HCT116 (cell line): ENCODE results near the gene SYCP2. TPM values are rescaled to one million over a fixed set of nuclear protein-coding genes. Genes with fewer than 3 reads are reported as not detected.
"Not testable (repeated sequence)": the region's sequence is repeated elsewhere in the genome, so short reads cannot be mapped to it uniquely, and the experiment has no call there.

Experiments used
- ATAC-seq: fragments of 200-7000 bp; cut with Tn5 transposase; 2 replicates; pipeline ENCODE4 v1.9.1; 2020; ENCODE audit warnings: mild to moderate bottlenecking, moderate library complexity
- BruUV-seq: library from RNA; stranded (reverse); fragments of 400-500 nt; replicated peaks from 2 replicates; lab custom pipeline; 2021; lab: Mats Ljungman, UMichigan
- CTCF ChIA-PET: fragments of 300-600 bp; sonication (Branson Sonifier 250); formaldehyde crosslinking; loops from one replicate; lab custom pipeline; 2021; ENCODE audit warnings: antibody characterized with exemption; lab: Charles Lee
- POLR2A ChIA-PET: fragments of 300-600, 350-600 bp; sonication (Branson Sonifier 250); formaldehyde crosslinking; loops from one replicate; lab custom pipeline; 2021; ENCODE audit warnings: antibody characterized with exemption; lab: Charles Lee
- RAD21 ChIA-PET, 2 experiments: fragments of 300-600 bp; sonication (Branson Sonifier 250); formaldehyde crosslinking; loops; one replicate each; lab custom pipeline; 2023; ENCODE audit warnings: low total read pairs in 2 of 2; ENCODE audit not compliant: uncharacterized antibody in 2 of 2, unreplicated experiment in 2 of 2, low non-redundant PET in 1 of 2; lab: Charles Lee
- DNase-seq: peaks from one replicate; pipeline ENCODE4 v3.0.0-alpha.2; 2010; ENCODE audit warnings: low read depth, low spot score
- H2AFZ ChIP-seq: fragments of 200-600 bp; shearing (Covaris generic), sonication (generic); 2 replicates; pipeline ENCODE4 v1.6.1; 2017; ENCODE audit warnings: low read depth, mixed run types, mixed read lengths, antibody characterized with exemption, low read length; ENCODE audit not compliant: poor library complexity, severe bottlenecking
- H3K27ac ChIP-seq: 2 replicates; pipeline ENCODE4 v1.5.1; 2012; ENCODE audit warnings: low read depth, low read length
- H3K27me3 ChIP-seq: fragments of 200-600 bp; sonication (generic); 2 replicates; pipeline ENCODE4 v1.6.1; 2016; ENCODE audit warnings: mixed run types, low read length, mixed read lengths; ENCODE audit not compliant: insufficient read depth
- H3K36me3 ChIP-seq, 2 experiments: fragments of 200-500 bp in 1 of 2; fragments of 200-600 bp in 1 of 2; sonication (Bioruptor generic) in 1 of 2; sonication (generic) in 1 of 2; 2 replicates each; pipeline versions ENCODE4 v1.5.1 to v1.6.1; 2014 to 2016; ENCODE audit warnings: low read length in 2 of 2, inconsistent platforms in 1 of 2, mixed read lengths in 1 of 2, mixed run types in 1 of 2; ENCODE audit not compliant: insufficient read depth in 2 of 2, control insufficient read depth in 1 of 2
- H3K4me1 ChIP-seq, 2 experiments: fragments of 200-600 bp in 1 of 2; sonication (generic) in 1 of 2; 2 replicates each; pipeline versions ENCODE4 v1.5.1 to v1.6.1; 2012 to 2017; ENCODE audit warnings: low read length in 2 of 2, inconsistent platforms in 1 of 2, mild to moderate bottlenecking in 1 of 2, mixed read lengths in 1 of 2, mixed run types in 1 of 2, moderate library complexity in 1 of 2; ENCODE audit not compliant: insufficient read depth in 2 of 2, control insufficient read depth in 1 of 2
- H3K4me2 ChIP-seq: fragments of 200-600 bp; sonication (generic); 2 replicates; pipeline ENCODE4 v1.6.1; 2017; ENCODE audit warnings: mixed run types, low read length, mixed read lengths
- H3K4me3 ChIP-seq, 2 experiments: fragments of 200-600 bp in 1 of 2; sonication (generic) in 1 of 2; replicated peaks in 1 of 2; 2 replicates each; pipeline ENCODE4 v1.5.1; 2011 to 2016; ENCODE audit warnings: low read length in 2 of 2, control low read depth in 1 of 2, low read depth in 1 of 2, mild to moderate bottlenecking in 1 of 2, mixed read lengths in 1 of 2, mixed run types in 1 of 2
- H3K79me2 ChIP-seq: fragments of 200-600 bp; sonication (generic); 2 replicates; pipeline ENCODE4 v1.6.1; 2017; ENCODE audit warnings: mild to moderate bottlenecking, mixed run types, low read length, moderate library complexity, mixed read lengths; ENCODE audit not compliant: insufficient read depth
- H3K9ac ChIP-seq: fragments of 200-600 bp; sonication (generic); 2 replicates; pipeline ENCODE4 v1.6.1; 2016; ENCODE audit warnings: low read length, mixed read lengths
- H3K9me2 ChIP-seq: fragments of 200-600 bp; sonication (generic), shearing (Covaris generic); 2 replicates; pipeline ENCODE4 v1.6.1; 2017; ENCODE audit warnings: mixed run types, mild to moderate bottlenecking, moderate library complexity; ENCODE audit not compliant: insufficient read depth
- H3K9me3 ChIP-seq, 2 experiments: fragments of 200-500 bp in 1 of 2; fragments of 200-600 bp in 1 of 2; sonication (Bioruptor generic) in 1 of 2; sonication (generic) in 1 of 2; 2 replicates each; pipeline ENCODE4 v1.6.1; 2014 to 2017; ENCODE audit warnings: low read length in 2 of 2, mixed read lengths in 2 of 2, inconsistent platforms in 1 of 2, low read depth in 1 of 2, mild to moderate bottlenecking in 1 of 2, mixed run types in 1 of 2, moderate library complexity in 1 of 2; ENCODE audit not compliant: control insufficient read depth in 1 of 2, insufficient read depth in 1 of 2
- H4K20me1 ChIP-seq: fragments of 200-600 bp; sonication (generic), shearing (Covaris generic); 2 replicates; pipeline ENCODE4 v1.6.1; 2017; ENCODE audit warnings: mixed run types, mild to moderate bottlenecking, moderate library complexity; ENCODE audit not compliant: insufficient read depth
- ATF3 ChIP-seq: IDR thresholded peaks from 2 replicates; pipeline ENCODE4 v1.6.1; 2012
- CTCF ChIP-seq, 3 experiments: fragments of 200-600 bp in 1 of 3; sonication (generic) in 1 of 3; IDR thresholded peaks in 2 of 3; conservative IDR thresholded peaks in 1 of 3; 2 replicates each; pipeline ENCODE4 v1.5.1; 2012 to 2017; ENCODE audit warnings: low read depth in 2 of 3, low read length in 2 of 3, antibody characterized with exemption in 1 of 3, borderline replicate concordance in 1 of 3, control low read depth in 1 of 3, mild to moderate bottlenecking in 1 of 3, mixed read lengths in 1 of 3, mixed run types in 1 of 3, moderate library complexity in 1 of 3; ENCODE audit not compliant: insufficient read depth in 1 of 3
- EZH2phosphoT487 ChIP-seq: fragments of 200-600 bp; IDR thresholded peaks from 2 replicates; pipeline ENCODE4 v1.6.1; 2018; ENCODE audit warnings: antibody characterized with exemption, borderline replicate concordance
- RAD21 ChIP-seq: IDR thresholded peaks from 2 replicates; pipeline ENCODE4 v1.6.1; 2012; ENCODE audit warnings: low read depth, mild to moderate bottlenecking
- ZBTB33 ChIP-seq: IDR thresholded peaks from 2 replicates; pipeline ENCODE4 v1.6.1; 2011; ENCODE audit warnings: mild to moderate bottlenecking, low read length, moderate library complexity; ENCODE audit not compliant: insufficient replicate concordance; ENCODE audit errors: extremely low read depth
- intact Hi-C: fragments of 100-400 bp; cut with micrococcal nuclease; formaldehyde crosslinking; loops from 2 replicates; pipeline ENCODE4 v1.10.0; 2022
- total RNA-seq: library from RNA; stranded (reverse); gene quantifications from one replicate; pipeline ENCODE4 v1.2.1, GENCODE V29; 2021; ENCODE audit not compliant: unreplicated experiment

Gene SYCP2
- total RNA-seq, 1 experiment from 2014 or later = 0.59 TPM

- H3K9me2 ChIP-seq, H3K27ac ChIP-seq, H3K9me3 ChIP-seq, BruUV-seq, H3K9ac ChIP-seq, DNase-seq, H3K27me3 ChIP-seq, H2AFZ ChIP-seq, intact Hi-C loops, H3K79me2 ChIP-seq, H3K4me1 ChIP-seq, H3K4me3 ChIP-seq, H4K20me1 ChIP-seq, CTCF ChIA-PET, RAD21 ChIA-PET, H3K4me2 ChIP-seq, ATAC-seq, POLR2A ChIA-PET, H3K36me3 ChIP-seq: not testable (repeated sequence)
These were observed 76.9 kb downstream of the SYCP2 start for GRCh38 chr20:59856526-59856925.

- TF ChIP-seq EZH2phosphoT487 = no peak
- TF ChIP-seq CTCF (IDR thresholded peaks at IDR 0.05 in 2 of 3, conservative IDR thresholded peaks at IDR 0.05 in 1 of 3; ENCODE audit: borderline replicate concordance in 1 of 3, insufficient read depth in 1 of 3, low read depth in 2 of 3, low read length in 2 of 3) = peak; percentile 40 to 53 (median 43); a peak in 5 of 6 replicates
- TF ChIP-seq ATF3 = no peak
- no peak for TF ChIP-seq ZBTB33
- peak; percentile 43; the same call in 1 of the 2 replicates for TF ChIP-seq RAD21
- TF ChIP-seq, all 23 proteins: peak for 2
- DNase-seq = peak; percentile 28
- intact Hi-C loops = loop anchor here (1.0 kb wide), 1 partner anchor 67 kb away; no protein-coding TSS in a partner anchor
These were observed 83.3 kb downstream of the SYCP2 start for GRCh38 chr20:59850018-59850641.

More at GRCh38 chr20:59850018-59850641, 83.3 kb downstream of the SYCP2 start:
- ChIA-PET POLR2A (no interaction called here), CTCF (interaction anchor here (0.6 to 1.9 kb wide), 15 partner anchors 10 to 253 kb away, joined by 3 to 54 read pairs (median 4); partner anchors contain the start of genes FAM217B and PPP1R3D), RAD21 (interaction anchor here in 1 of 2 experiments (1.3 kb wide), 1 partner anchor 67 kb away, joined by 3 read pairs; no protein-coding TSS in a partner anchor)
- Histone ChIP-seq H3K4me3 (no peak overlapping the region), H3K79me2 (no peaks in the 10 kb centered on the region), H3K9ac (no peak overlapping the region), H2AFZ (no peak overlapping the region), H3K9me2 (no peaks in the 10 kb centered on the region), H4K20me1 (no peaks in the 10 kb centered on the region), H3K27ac (no peak overlapping the region), H3K4me2 (no peak overlapping the region), H3K27me3 (peaks cover 23% of the 10 kb centered on the region), H3K4me1 (no peaks in the 10 kb centered on the region), H3K36me3 (no peaks in the 10 kb centered on the region), H3K9me3 (no peaks in the 10 kb centered on the region)
- ATAC-seq = peak; percentile 78
- BruUV-seq = no TSS peak
